ENCODE data around the gene DLG1.

DLG1 gene

DNA sequence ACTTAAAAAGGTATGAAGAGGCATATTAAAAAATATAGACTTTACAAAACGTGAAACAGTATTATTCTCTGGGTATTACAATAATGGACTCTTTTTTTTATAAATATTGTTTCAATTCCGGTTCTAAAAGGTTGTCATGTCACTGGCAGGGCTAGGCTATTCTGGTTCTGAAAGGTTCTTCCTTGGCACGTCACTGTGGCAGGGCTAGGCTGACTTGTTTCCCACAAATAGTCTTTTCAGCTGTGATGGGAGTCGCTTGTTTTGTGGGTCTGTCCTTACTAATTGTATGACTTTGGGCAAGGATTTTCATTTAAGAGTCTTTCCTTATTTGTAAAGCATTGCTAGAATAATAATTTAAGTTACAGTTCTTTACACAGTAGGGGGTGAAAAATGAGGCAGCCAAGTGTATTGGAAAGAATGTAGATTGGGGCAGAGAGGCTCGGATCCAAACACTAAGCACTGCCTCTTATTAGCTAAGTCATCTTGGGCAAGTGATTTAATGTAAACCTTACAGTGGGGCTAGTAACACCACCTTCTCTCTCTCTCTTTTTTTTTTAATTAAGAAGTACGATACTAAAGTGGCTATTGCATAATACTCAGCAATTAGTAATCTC, 256.4 kb downstream of the DLG1 start:
- DNase-seq, result no peak
- H3K4me2 ChIP-seq (ENCODE audit: low read depth, low read length), result no peak overlapping the region
- H3K79me2 ChIP-seq (ENCODE audit: low read length), result no peaks in the 10 kb centered on the region
- H3K9me3 ChIP-seq (replicated peaks; ENCODE audit: insufficient read depth, low read length), result no peaks in the 10 kb centered on the region
- no peaks in the 10 kb centered on the region for H3K27me3 ChIP-seq (replicated peaks; ENCODE audit: insufficient read depth, low read length)
- no peak overlapping the region for H3K9ac ChIP-seq (ENCODE audit: low read length)
- H3K4me3 ChIP-seq (ENCODE audit: low read length), result no peak overlapping the region
- no peak for TF ChIP-seq EZH2phosphoT487 (IDR thresholded peaks at IDR 0.05; ENCODE audit: low read length)
- TF ChIP-seq EZH2 (optimal IDR thresholded peaks at IDR 0.05; ENCODE audit: low read depth, low read length), result no peak
- TF ChIP-seq, protein P1, sequence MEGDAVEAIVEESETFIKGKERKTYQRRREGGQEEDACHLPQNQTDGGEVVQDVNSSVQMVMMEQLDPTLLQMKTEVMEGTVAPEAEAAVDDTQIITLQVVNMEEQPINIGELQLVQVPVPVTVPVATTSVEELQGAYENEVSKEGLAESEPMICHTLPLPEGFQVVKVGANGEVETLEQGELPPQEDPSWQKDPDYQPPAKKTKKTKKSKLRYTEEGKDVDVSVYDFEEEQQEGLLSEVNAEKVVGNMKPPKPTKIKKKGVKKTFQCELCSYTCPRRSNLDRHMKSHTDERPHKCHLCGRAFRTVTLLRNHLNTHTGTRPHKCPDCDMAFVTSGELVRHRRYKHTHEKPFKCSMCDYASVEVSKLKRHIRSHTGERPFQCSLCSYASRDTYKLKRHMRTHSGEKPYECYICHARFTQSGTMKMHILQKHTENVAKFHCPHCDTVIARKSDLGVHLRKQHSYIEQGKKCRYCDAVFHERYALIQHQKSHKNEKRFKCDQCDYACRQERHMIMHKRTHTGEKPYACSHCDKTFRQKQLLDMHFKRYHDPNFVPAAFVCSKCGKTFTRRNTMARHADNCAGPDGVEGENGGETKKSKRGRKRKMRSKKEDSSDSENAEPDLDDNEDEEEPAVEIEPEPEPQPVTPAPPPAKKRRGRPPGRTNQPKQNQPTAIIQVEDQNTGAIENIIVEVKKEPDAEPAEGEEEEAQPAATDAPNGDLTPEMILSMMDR (IDR thresholded peaks at IDR 0.05; ENCODE audit: low read length), result no peak
- no peaks in the 10 kb centered on the region for H3K4me1 ChIP-seq (ENCODE audit: low read length)
- no peaks in the 10 kb centered on the region for H4K20me1 ChIP-seq (ENCODE audit: insufficient read depth, low read length)
- no peaks in the 10 kb centered on the region for H3F3A ChIP-seq (ENCODE audit: insufficient read depth, low read length)
- no peak overlapping the region for H3K27ac ChIP-seq (ENCODE audit: low read length)
- no peak overlapping the region for H2AFZ ChIP-seq (ENCODE audit: low read length)
- H3K9me2 ChIP-seq (replicated peaks; ENCODE audit: insufficient read depth, low read length), result no peaks in the 10 kb centered on the region
- no peaks in the 10 kb centered on the region; the same call in 1 of the 2 replicates for H3K36me3 ChIP-seq (replicated peaks; ENCODE audit: insufficient read depth, low read length)

DNA sequence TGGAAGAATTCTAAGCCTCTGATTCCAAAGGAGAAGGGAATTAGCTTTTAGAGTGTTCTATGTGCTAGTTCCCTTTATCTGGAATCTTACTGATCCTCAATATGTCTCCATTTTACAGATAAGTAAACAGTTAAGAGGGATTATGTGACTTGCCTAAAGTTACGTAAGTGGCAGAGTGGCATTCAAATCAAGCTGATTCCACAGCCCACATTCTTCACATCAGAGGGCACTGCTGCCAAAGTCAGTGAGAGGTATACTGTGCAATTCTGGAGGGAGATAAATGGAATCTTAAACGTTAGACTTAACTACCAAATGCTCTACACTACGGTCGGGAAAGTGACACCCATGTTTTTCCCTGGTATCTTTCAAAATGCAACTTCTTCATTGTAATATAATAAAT, 257.8 kb downstream of the DLG1 start:
- no peaks in the 10 kb centered on the region for H3K4me1 ChIP-seq (ENCODE audit: low read length)
- TF ChIP-seq EZH2 (optimal IDR thresholded peaks at IDR 0.05; ENCODE audit: low read depth, low read length), result no peak
- no peak for TF ChIP-seq EZH2phosphoT487 (IDR thresholded peaks at IDR 0.05; ENCODE audit: low read length)
- TF ChIP-seq, protein P1 (IDR thresholded peaks at IDR 0.05; ENCODE audit: low read length), result no peak
- no peaks in the 10 kb centered on the region for H4K20me1 ChIP-seq (ENCODE audit: insufficient read depth, low read length)
- no peak for DNase-seq
- H2AFZ ChIP-seq (ENCODE audit: low read length), result no peak overlapping the region
- no peak overlapping the region for H3K4me3 ChIP-seq (ENCODE audit: low read length)
- no peaks in the 10 kb centered on the region for H3K27me3 ChIP-seq (replicated peaks; ENCODE audit: insufficient read depth, low read length)
- no peak overlapping the region for H3K4me2 ChIP-seq (ENCODE audit: low read depth, low read length)
- H3K9ac ChIP-seq (ENCODE audit: low read length), result no peak overlapping the region
- H3K27ac ChIP-seq (ENCODE audit: low read length), result no peak overlapping the region
- no peaks in the 10 kb centered on the region for H3F3A ChIP-seq (ENCODE audit: insufficient read depth, low read length)
- no peaks in the 10 kb centered on the region for H3K9me2 ChIP-seq (replicated peaks; ENCODE audit: insufficient read depth, low read length)
- H3K9me3 ChIP-seq (replicated peaks; ENCODE audit: insufficient read depth, low read length), result no peaks in the 10 kb centered on the region
- no peaks in the 10 kb centered on the region for H3K79me2 ChIP-seq (ENCODE audit: low read length)
- no peaks in the 10 kb centered on the region; the same call in 1 of the 2 replicates for H3K36me3 ChIP-seq (replicated peaks; ENCODE audit: insufficient read depth, low read length)

DNA sequence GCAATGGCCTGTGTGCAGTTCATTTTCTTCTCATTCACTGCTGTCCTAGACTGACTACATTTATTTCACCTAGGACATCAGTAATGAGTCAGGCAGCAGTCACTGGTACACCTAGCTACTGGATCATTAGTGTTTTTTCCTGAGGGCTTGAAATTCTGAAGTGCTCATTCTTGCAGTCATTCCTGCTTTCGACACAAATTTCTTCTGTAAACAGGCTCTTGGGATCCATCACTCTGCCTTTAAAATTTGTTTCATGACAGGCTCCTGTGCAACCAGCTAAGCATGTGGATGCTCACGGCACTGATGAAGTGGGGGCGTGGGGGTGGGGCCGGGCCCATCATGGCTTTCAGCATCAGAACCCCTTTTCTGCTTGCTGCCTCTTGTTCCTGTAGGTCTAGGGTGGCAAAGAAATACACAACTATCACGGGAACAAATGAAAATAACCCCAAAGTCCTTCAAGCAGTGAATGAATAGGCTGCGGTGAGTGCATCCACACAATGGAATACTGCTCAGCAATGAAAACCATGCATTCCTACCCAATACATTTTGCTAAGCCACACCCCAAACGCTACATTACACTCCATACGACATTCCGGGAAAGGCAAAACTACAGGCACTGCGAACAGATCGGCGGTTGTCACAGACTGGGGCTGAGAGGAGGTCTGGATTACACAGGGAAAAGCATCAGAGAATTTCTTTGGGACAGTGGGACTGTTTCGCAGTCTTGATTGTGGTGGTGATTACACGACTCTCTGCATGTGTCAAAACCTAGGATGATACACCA, 259.5 kb downstream of the DLG1 start:
- H3K4me2 ChIP-seq (ENCODE audit: low read depth, low read length), result no peak overlapping the region
- no peaks in the 10 kb centered on the region for H3K4me1 ChIP-seq (ENCODE audit: low read length)
- H4K20me1 ChIP-seq (ENCODE audit: insufficient read depth, low read length), result no peaks in the 10 kb centered on the region
- no peaks in the 10 kb centered on the region for H3K9me2 ChIP-seq (replicated peaks; ENCODE audit: insufficient read depth, low read length)
- H3K9ac ChIP-seq (ENCODE audit: low read length), result no peak overlapping the region
- H3K27ac ChIP-seq (ENCODE audit: low read length), result no peak overlapping the region
- H3K9me3 ChIP-seq (replicated peaks; ENCODE audit: insufficient read depth, low read length), result no peaks in the 10 kb centered on the region
- no peak overlapping the region for H2AFZ ChIP-seq (ENCODE audit: low read length)
- no peaks in the 10 kb centered on the region for H3F3A ChIP-seq (ENCODE audit: insufficient read depth, low read length)
- TF ChIP-seq, protein P1 (IDR thresholded peaks at IDR 0.05; ENCODE audit: low read length), result no peak
- TF ChIP-seq EZH2phosphoT487 (IDR thresholded peaks at IDR 0.05; ENCODE audit: low read length), result no peak
- no peaks in the 10 kb centered on the region for H3K79me2 ChIP-seq (ENCODE audit: low read length)
- H3K36me3 ChIP-seq (replicated peaks; ENCODE audit: insufficient read depth, low read length), result no peaks in the 10 kb centered on the region
- H3K4me3 ChIP-seq (ENCODE audit: low read length), result no peak overlapping the region
- DNase-seq, result no peak
- no peaks in the 10 kb centered on the region for H3K27me3 ChIP-seq (replicated peaks; ENCODE audit: insufficient read depth, low read length)

All from MM.1S (cell line).